ENCODE measurements around the gene TMED6.

The TMED6 gene

GRCh38 chr16:69319381-69319780 lies 32.2 kb downstream of the TMED6 start:
- TF ChIP-seq FOXK2 (IDR thresholded peaks at IDR 0.05) (no peak), L3MBTL2 (conservative IDR thresholded peaks at IDR 0.05) (no peak), CTBP1 (IDR thresholded peaks at IDR 0.05; ENCODE audit: borderline replicate concordance) (no peak), SUZ12 (IDR thresholded peaks at IDR 0.05) (no peak), ZNF384 (IDR thresholded peaks at IDR 0.05) (no peak), SP1 (IDR thresholded peaks at IDR 0.05) (no peak), ARNT (IDR thresholded peaks at IDR 0.05) (no peak), ELF4 (IDR thresholded peaks at IDR 0.05) (no peak), BHLHE40 (IDR thresholded peaks at IDR 0.05; ENCODE audit: borderline replicate concordance) (no peak), FOXA1 (IDR thresholded peaks at IDR 0.05) (no peak), NFRKB (IDR thresholded peaks at IDR 0.05) (no peak), HDGF (IDR thresholded peaks at IDR 0.05; ENCODE audit: borderline replicate concordance) (no peak), PKNOX1 (IDR thresholded peaks at IDR 0.05) (no peak), FOXM1 (IDR thresholded peaks at IDR 0.05; ENCODE audit: borderline replicate concordance) (no peak), LEF1 (IDR thresholded peaks at IDR 0.05; ENCODE audit: borderline replicate concordance) (no peak), TARDBP (IDR thresholded peaks at IDR 0.05) (no peak)
- no peak for DNase-seq (ENCODE audit: extremely low spot score)
- ChIA-PET POLR2A (interaction anchor here (1.1 kb wide), 1 partner anchor 7 kb away, joined by 3 read pairs; no protein-coding TSS in a partner anchor), CTCF (no interaction called here)

GRCh38 chr16:69318911-69319289 lies 32.7 kb downstream of the TMED6 start:
- no peak for TF ChIP-seq ARNT (IDR thresholded peaks at IDR 0.05)
- no peak for TF ChIP-seq L3MBTL2 (conservative IDR thresholded peaks at IDR 0.05)
- TF ChIP-seq FOXA1 (IDR thresholded peaks at IDR 0.05): no peak
- TF ChIP-seq PKNOX1 (IDR thresholded peaks at IDR 0.05): no peak
- no peak for TF ChIP-seq LEF1 (IDR thresholded peaks at IDR 0.05; ENCODE audit: borderline replicate concordance)
- no peak for TF ChIP-seq ELF4 (IDR thresholded peaks at IDR 0.05)
- TF ChIP-seq NFRKB (IDR thresholded peaks at IDR 0.05): no peak
- TF ChIP-seq SUZ12 (IDR thresholded peaks at IDR 0.05): no peak
- ChIA-PET CTCF (no interaction called here), POLR2A (no interaction called here)
- no peak for DNase-seq (ENCODE audit: extremely low spot score)

GRCh38 chr16:69318177-69318910 lies 33.2 kb downstream of the TMED6 start:
- POLR2A ChIA-PET: no interaction called here
- TF ChIP-seq ZNF384 (IDR thresholded peaks at IDR 0.05) (no peak), LEF1 (IDR thresholded peaks at IDR 0.05; ENCODE audit: borderline replicate concordance) (no peak), FOXK2 (IDR thresholded peaks at IDR 0.05) (no peak), SP1 (IDR thresholded peaks at IDR 0.05) (no peak), TARDBP (IDR thresholded peaks at IDR 0.05) (no peak), ELF4 (IDR thresholded peaks at IDR 0.05) (no peak), L3MBTL2 (conservative IDR thresholded peaks at IDR 0.05) (no peak), HDGF (IDR thresholded peaks at IDR 0.05; ENCODE audit: borderline replicate concordance) (no peak), SUZ12 (IDR thresholded peaks at IDR 0.05) (no peak), BHLHE40 (IDR thresholded peaks at IDR 0.05; ENCODE audit: borderline replicate concordance) (no peak), FOXM1 (IDR thresholded peaks at IDR 0.05; ENCODE audit: borderline replicate concordance) (no peak), NFRKB (IDR thresholded peaks at IDR 0.05) (no peak), ARNT (IDR thresholded peaks at IDR 0.05) (no peak), PKNOX1 (IDR thresholded peaks at IDR 0.05) (no peak), CTBP1 (IDR thresholded peaks at IDR 0.05; ENCODE audit: borderline replicate concordance) (no peak), FOXA1 (IDR thresholded peaks at IDR 0.05) (no peak)
- no peak for DNase-seq (ENCODE audit: extremely low spot score)
- CTCF ChIA-PET: no interaction called here

- DNase-seq (ENCODE audit: extremely low spot score): no peak
- TF ChIP-seq FOXK2 (IDR thresholded peaks at IDR 0.05): no peak
- TF ChIP-seq PKNOX1 (IDR thresholded peaks at IDR 0.05): no peak
- no peak for TF ChIP-seq FOXA1 (IDR thresholded peaks at IDR 0.05)
- TF ChIP-seq HDGF (IDR thresholded peaks at IDR 0.05; ENCODE audit: borderline replicate concordance): no peak
- no peak for TF ChIP-seq L3MBTL2 (conservative IDR thresholded peaks at IDR 0.05)
- TF ChIP-seq SP1 (IDR thresholded peaks at IDR 0.05): no peak
- TF ChIP-seq ARNT (IDR thresholded peaks at IDR 0.05): no peak
- TF ChIP-seq CTBP1 (IDR thresholded peaks at IDR 0.05; ENCODE audit: borderline replicate concordance): no peak
- no peak for TF ChIP-seq ELF4 (IDR thresholded peaks at IDR 0.05)
- TF ChIP-seq LEF1 (IDR thresholded peaks at IDR 0.05; ENCODE audit: borderline replicate concordance): no peak
- no peak for TF ChIP-seq BHLHE40 (IDR thresholded peaks at IDR 0.05; ENCODE audit: borderline replicate concordance)
- no peak for TF ChIP-seq ZNF384 (IDR thresholded peaks at IDR 0.05)
- TF ChIP-seq FOXM1 (IDR thresholded peaks at IDR 0.05; ENCODE audit: borderline replicate concordance): no peak
- TF ChIP-seq SUZ12 (IDR thresholded peaks at IDR 0.05): no peak
- no peak for TF ChIP-seq TARDBP (IDR thresholded peaks at IDR 0.05)
- TF ChIP-seq NFRKB (IDR thresholded peaks at IDR 0.05): no peak
- POLR2A ChIA-PET: no interaction called here
- CTCF ChIA-PET: no interaction called here
Measured at GRCh38 chr16:69316595-69317034, 35.0 kb downstream of the TMED6 start.

Measured in HEK293T (cell line).